WI38 (cell line): ENCODE measurements around the gene TSPAN18.

Experiments used
- H3K4me3 ChIP-seq: 2 replicates; pipeline ENCODE4 v1.5.1; 2011; ENCODE audit warnings: low read depth, mild to moderate bottlenecking, control low read depth, low read length
- CTCF ChIP-seq: IDR thresholded peaks from 2 replicates; pipeline ENCODE4 v1.5.1; 2012; ENCODE audit warnings: low read depth, mild to moderate bottlenecking, control low read depth, low read length

The TSPAN18 gene

DNA sequence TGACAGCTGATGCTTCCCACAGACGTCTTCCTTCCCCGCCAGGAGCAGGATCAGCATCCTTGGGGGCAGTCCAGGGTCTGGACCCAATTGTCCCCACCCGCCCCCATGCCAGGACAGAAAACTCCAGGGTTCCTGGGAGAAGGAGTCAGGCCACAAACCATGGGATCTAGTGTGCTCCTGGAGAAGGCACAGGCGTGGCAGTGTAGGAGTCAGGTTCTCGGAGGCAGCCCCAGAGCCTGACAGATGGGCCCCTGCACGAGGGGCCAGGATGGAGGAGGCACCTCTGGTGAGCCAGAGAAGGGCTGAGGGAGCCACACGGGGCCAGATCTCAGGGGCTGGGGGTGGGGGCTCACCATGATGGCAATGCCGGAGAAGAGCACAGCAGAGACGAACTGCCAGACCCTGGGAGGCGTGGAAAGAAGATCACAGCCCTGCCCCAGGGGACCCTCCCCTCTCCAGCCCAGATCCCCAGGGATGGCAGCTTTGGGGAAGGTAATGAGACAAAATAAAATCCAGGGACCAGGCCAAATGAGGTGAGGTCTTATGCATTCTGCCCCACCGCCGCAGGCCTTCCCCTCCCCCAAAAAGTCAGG lies 210.3 kb downstream of the TSPAN18 start:
- no peak for TF ChIP-seq CTCF
- H3K4me3 ChIP-seq = no peak overlapping the region

DNA sequence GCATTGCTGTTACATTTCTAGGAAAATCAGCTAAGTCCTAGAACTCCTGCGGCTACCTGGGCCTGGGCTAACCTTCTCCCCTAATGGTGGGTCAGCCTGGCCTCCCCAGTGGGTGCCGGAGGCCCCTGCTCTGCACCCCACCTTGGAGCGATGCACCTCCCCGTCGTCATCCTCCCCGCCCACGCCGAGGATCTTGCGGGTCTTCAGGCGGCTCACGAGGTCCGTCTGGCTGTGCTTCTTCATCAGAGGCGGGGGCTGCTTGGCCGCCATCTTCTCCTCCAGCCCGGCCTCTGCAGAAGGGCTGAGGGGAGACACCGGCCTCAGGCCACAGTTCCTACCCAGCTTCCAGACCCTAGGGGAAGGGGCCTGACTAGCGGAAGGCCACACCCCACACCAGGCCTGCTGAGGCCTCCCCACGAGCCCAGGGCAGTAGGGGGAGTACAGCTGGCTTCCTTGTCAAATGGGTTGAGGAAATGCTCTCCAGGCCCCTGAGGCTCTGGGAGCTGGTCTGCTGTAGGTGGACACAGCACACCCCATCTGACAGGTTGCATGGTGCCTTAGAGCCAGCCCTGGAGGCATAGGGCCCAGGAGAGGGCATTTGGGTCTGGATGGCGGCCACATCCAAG lies 211.4 kb downstream of the TSPAN18 start:
- H3K4me3 ChIP-seq = no peak overlapping the region
- no peak for TF ChIP-seq CTCF

- no peak overlapping the region for H3K4me3 ChIP-seq
- TF ChIP-seq CTCF = no peak
Observed at GRCh38 chr11:44939673-44940395, 213.1 kb downstream of the TSPAN18 start.

DNA sequence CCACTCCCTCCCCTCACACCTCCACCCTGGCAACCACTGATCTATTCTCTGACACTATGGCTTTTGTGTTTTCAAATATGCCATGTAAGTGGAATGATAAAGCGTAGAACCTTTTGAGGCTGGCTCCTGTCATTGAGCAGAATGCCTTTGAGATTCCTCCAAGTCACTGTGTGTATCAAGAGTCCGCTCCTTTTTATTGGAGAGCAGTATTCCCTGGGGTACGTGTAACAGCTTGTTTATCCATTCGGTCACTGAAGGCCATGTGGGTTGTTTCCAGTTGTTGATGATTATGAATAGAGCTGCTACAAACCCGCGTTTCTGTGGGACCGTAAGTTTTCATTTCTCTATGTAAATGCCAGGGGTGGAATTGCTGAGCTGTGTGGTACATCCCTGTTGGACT lies 213.6 kb downstream of the TSPAN18 start:
- no peak overlapping the region for H3K4me3 ChIP-seq
- TF ChIP-seq CTCF = no peak

GRCh38 chr11:44940835-44941234 lies 214.1 kb downstream of the TSPAN18 start:
- no peak for TF ChIP-seq CTCF
- H3K4me3 ChIP-seq = no peak overlapping the region

- TF ChIP-seq CTCF = no peak
- H3K4me3 ChIP-seq = no peak overlapping the region
Observed at GRCh38 chr11:44941259-44942021, 214.7 kb downstream of the TSPAN18 start.
